GM21723 (cell line): Measurements from ENCODE around the gene ZSCAN10.
"Not testable (repeated sequence)": the region's sequence is repeated elsewhere in the genome, so short reads cannot be mapped to it uniquely, and the experiment has no call there.

Source experiments
- ATAC-seq: cut with Tn5 transposase; IDR thresholded peaks from one replicate; pipeline ENCODE4 v1.9.1; 2021; ENCODE audit warnings: mild to moderate bottlenecking, moderate library complexity; ENCODE audit not compliant: unreplicated experiment

Gene ZSCAN10

GRCh38 chr16:3086596-3087242 lies 12.4 kb downstream of the ZSCAN10 start:
- ATAC-seq: no peak

- ATAC-seq: no peak
Observed at GRCh38 chr16:3085868-3086595, 13.1 kb downstream of the ZSCAN10 start.

- ATAC-seq: no peak
Observed at GRCh38 chr16:3084969-3085670, 14.0 kb downstream of the ZSCAN10 start.

GRCh38 chr16:3084491-3084890 lies 14.6 kb downstream of the ZSCAN10 start:
- ATAC-seq: no peak

- not testable (repeated sequence) for ATAC-seq
Observed at GRCh38 chr16:3083408-3083807, 15.7 kb downstream of the ZSCAN10 start.

- ATAC-seq: not testable (repeated sequence)
Observed at GRCh38 chr16:3081957-3082356, 17.1 kb downstream of the ZSCAN10 start.

GRCh38 chr16:3080024-3080423 lies 19.1 kb downstream of the ZSCAN10 start:
- no peak for ATAC-seq

- ATAC-seq: no peak
Observed at GRCh38 chr16:3076577-3076976, 22.5 kb downstream of the ZSCAN10 start.

- ATAC-seq: not testable (repeated sequence)
Observed at GRCh38 chr16:3075946-3076345, 23.1 kb downstream of the ZSCAN10 start.

- ATAC-seq: no peak
Observed at GRCh38 chr16:3075523-3075915, 23.6 kb downstream of the ZSCAN10 start.

- ATAC-seq: peak; percentile 82
Observed at GRCh38 chr16:3074860-3075522, 24.1 kb downstream of the ZSCAN10 start.

GRCh38 chr16:3073448-3073847 lies 25.6 kb downstream of the ZSCAN10 start:
- no peak for ATAC-seq

- not testable (repeated sequence) for ATAC-seq
Observed at GRCh38 chr16:3072576-3073263, 26.4 kb downstream of the ZSCAN10 start.

- not testable (repeated sequence) for ATAC-seq
Observed at GRCh38 chr16:3072148-3072547, 26.9 kb downstream of the ZSCAN10 start.

- no peak for ATAC-seq
Observed at GRCh38 chr16:3071655-3072054, 27.4 kb downstream of the ZSCAN10 start.

- ATAC-seq: no peak
Observed at GRCh38 chr16:3070608-3071111, 28.4 kb downstream of the ZSCAN10 start.

GRCh38 chr16:3069146-3069545 lies 29.9 kb downstream of the ZSCAN10 start:
- not testable (repeated sequence) for ATAC-seq

GRCh38 chr16:3068487-3068886 lies 30.6 kb downstream of the ZSCAN10 start:
- no peak for ATAC-seq

- ATAC-seq: no peak
Observed at GRCh38 chr16:3066440-3066748, 32.7 kb downstream of the ZSCAN10 start.

GRCh38 chr16:3065742-3066439 lies 33.2 kb downstream of the ZSCAN10 start:
- no peak for ATAC-seq
